GM19238 (cell line): Measurements from ENCODE around the gene CNTN4.

ENCODE experiments used
- DNase-seq: peaks from one replicate; pipeline ENCODE4 v3.0.0; 2011; ENCODE audit warnings: low spot score; ENCODE audit not compliant: insufficient read length

Gene CNTN4

GRCh38 chr3:2677501-2677900 lies 578.8 kb downstream of the CNTN4 start:
- DNase-seq = no peak

GRCh38 chr3:2680236-2680635 lies 581.6 kb downstream of the CNTN4 start:
- DNase-seq = no peak

- DNase-seq = no peak
Measured at GRCh38 chr3:2684046-2684445, 585.4 kb downstream of the CNTN4 start.

GRCh38 chr3:2686816-2687502 lies 588.3 kb downstream of the CNTN4 start:
- DNase-seq = no peak

- no peak for DNase-seq
Measured at GRCh38 chr3:2697589-2697988, 598.9 kb downstream of the CNTN4 start.

GRCh38 chr3:2701471-2701870 lies 602.8 kb downstream of the CNTN4 start:
- DNase-seq = no peak

GRCh38 chr3:2706144-2706835 lies 607.6 kb downstream of the CNTN4 start:
- DNase-seq = no peak

GRCh38 chr3:2706836-2707210 lies 608.2 kb downstream of the CNTN4 start:
- no peak for DNase-seq

GRCh38 chr3:2711081-2711480 lies 612.4 kb downstream of the CNTN4 start:
- no peak for DNase-seq

GRCh38 chr3:2713923-2714322 lies 615.3 kb downstream of the CNTN4 start:
- DNase-seq = no peak

GRCh38 chr3:2714834-2715233 lies 616.2 kb downstream of the CNTN4 start:
- no peak for DNase-seq

GRCh38 chr3:2727101-2727500 lies 628.4 kb downstream of the CNTN4 start:
- DNase-seq = no peak

- no peak for DNase-seq
Measured at GRCh38 chr3:2727610-2728318, 629.1 kb downstream of the CNTN4 start.

- no peak for DNase-seq
Measured at GRCh38 chr3:2731843-2732242, 633.2 kb downstream of the CNTN4 start.

- no peak for DNase-seq
Measured at GRCh38 chr3:2735392-2735894, 636.8 kb downstream of the CNTN4 start.

GRCh38 chr3:2741516-2741915 lies 642.9 kb downstream of the CNTN4 start:
- no peak for DNase-seq

GRCh38 chr3:2765002-2765579 lies 666.4 kb downstream of the CNTN4 start:
- DNase-seq = no peak

- no peak for DNase-seq
Measured at GRCh38 chr3:2770451-2770850, 671.8 kb downstream of the CNTN4 start.

GRCh38 chr3:2771193-2771592 lies 672.5 kb downstream of the CNTN4 start:
- no peak for DNase-seq

- DNase-seq = no peak
Measured at GRCh38 chr3:2771741-2772140, 673.1 kb downstream of the CNTN4 start.

GRCh38 chr3:2772803-2773202 lies 674.1 kb downstream of the CNTN4 start:
- no peak for DNase-seq
